SK-N-MC (cell line): ENCODE measurements around the gene FCRL6.

Experiments
- DNase-seq: peaks from one replicate; pipeline ENCODE4 v3.0.0-alpha.2; 2011; ENCODE audit warnings: low read depth, low spot score
- H3K27ac ChIP-seq: fragments of 200-600 bp; sonication (generic); 2 replicates; pipeline ENCODE4 v1.5.1; 2016; ENCODE audit warnings: mixed run types
- H3K36me3 ChIP-seq: fragments of 200-600 bp; sonication (generic); 2 replicates; pipeline ENCODE4 v1.6.1; 2017; ENCODE audit warnings: antibody characterized with exemption, low read length, mixed read lengths; ENCODE audit not compliant: insufficient read depth
- H3K4me3 ChIP-seq: fragments of 200-600 bp; sonication (generic); 2 replicates; pipeline ENCODE4 v1.5.1; 2016
- H3K9ac ChIP-seq: fragments of 200-600 bp; sonication (generic); 2 replicates; pipeline ENCODE4 v1.8.0; 2017; ENCODE audit warnings: mixed run types, mixed read lengths; ENCODE audit not compliant: insufficient read length
- H3K9me3 ChIP-seq: fragments of 200-600 bp; sonication (generic); 2 replicates; pipeline ENCODE4 v1.6.1; 2017; ENCODE audit warnings: low read depth, mild to moderate bottlenecking, antibody characterized with exemption, low read length, moderate library complexity, mixed read lengths
- EZH2 ChIP-seq: fragments of 200-600 bp; sonication (generic); IDR thresholded peaks from one replicate; pipeline ENCODE4 v1.6.1; 2017; ENCODE audit warnings: antibody characterized with exemption
- FOXP2 ChIP-seq: optimal IDR thresholded peaks from 2 replicates; pipeline ENCODE3; 2011; ENCODE audit warnings: mild to moderate bottlenecking, moderate library complexity; ENCODE audit not compliant: insufficient read depth; ENCODE audit errors: extremely low read length, control extremely low read depth
- POLR2AphosphoS5 ChIP-seq: IDR thresholded peaks from 2 replicates; pipeline ENCODE4 v1.6.1; 2012; ENCODE audit warnings: mild to moderate bottlenecking, low read depth, low read length, borderline replicate concordance

The FCRL6 gene

DNA sequence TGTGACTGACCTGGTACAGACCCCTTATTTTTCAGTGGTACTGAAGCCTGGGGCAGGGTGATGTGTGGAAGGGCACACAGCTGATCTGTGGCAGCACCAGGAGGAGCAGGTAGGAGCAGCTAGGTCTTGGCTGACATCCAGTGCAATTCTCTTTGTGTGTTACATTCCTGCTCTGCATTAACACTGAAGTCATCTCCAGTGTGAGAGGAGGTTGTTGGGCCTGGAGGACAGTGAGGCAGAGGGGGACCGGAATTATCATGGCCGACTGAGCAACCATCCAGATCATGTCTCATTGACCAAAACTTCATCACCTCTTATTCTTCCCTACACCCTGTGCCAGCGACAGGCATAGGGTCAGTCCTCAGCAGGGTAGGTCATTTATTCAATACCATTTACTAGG, 26.0 kb downstream of the FCRL6 start:
- Histone ChIP-seq H3K36me3 (no peaks in the 10 kb centered on the region), H3K4me3 (no peak overlapping the region), H3K9ac (no peak overlapping the region), H3K27ac (no peak overlapping the region), H3K9me3 (no peaks in the 10 kb centered on the region)
- DNase-seq = no peak
- TF ChIP-seq POLR2AphosphoS5 = no peak
- no peak for TF ChIP-seq EZH2
- TF ChIP-seq FOXP2 = no peak

DNA sequence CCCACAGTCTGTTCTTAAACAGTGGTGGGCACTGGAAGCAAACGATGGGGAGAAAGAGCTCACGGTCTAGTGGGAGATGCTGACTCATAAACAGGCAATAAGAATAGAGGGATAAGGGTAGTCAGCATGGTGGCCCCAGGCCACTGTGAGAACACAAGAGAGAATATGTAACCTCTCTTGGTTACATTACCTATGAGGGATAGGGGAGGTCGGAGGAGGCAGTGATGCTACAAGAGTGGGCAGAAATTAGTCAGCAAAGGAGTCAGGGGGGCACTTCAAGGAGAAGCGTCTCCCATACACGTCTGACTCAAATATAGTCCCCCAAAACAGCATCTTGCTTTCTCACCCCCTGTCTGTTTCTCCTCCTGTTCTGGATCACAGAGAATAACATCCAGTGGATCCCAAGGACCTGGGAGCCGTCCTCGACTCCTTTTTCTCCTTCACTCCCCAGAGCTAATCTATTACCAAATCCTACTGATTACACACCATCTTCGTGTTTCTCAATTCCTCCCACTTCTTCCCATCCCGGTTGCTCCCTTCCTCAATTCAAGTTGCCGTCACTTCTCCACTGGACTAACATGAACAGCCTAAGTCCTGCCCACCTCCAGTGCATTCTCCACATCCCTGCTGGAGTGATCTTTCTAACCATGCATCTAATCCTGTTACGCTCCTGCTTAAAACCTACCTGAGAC, 26.6 kb downstream of the FCRL6 start:
- no peak for DNase-seq
- Histone ChIP-seq H3K9me3 (no peaks in the 10 kb centered on the region), H3K4me3 (no peak overlapping the region), H3K36me3 (no peaks in the 10 kb centered on the region), H3K9ac (no peak overlapping the region), H3K27ac (no peak overlapping the region)
- no peak for TF ChIP-seq POLR2AphosphoS5
- TF ChIP-seq EZH2 = no peak
- no peak for TF ChIP-seq FOXP2

- Histone ChIP-seq H3K27ac (no peak overlapping the region), H3K9me3 (no peaks in the 10 kb centered on the region), H3K36me3 (no peaks in the 10 kb centered on the region), H3K9ac (no peak overlapping the region), H3K4me3 (no peak overlapping the region)
- no peak for DNase-seq
- TF ChIP-seq EZH2 (no peak), POLR2AphosphoS5 (no peak), FOXP2 (no peak)
Observed at GRCh38 chr1:159829273-159829634, 27.1 kb downstream of the FCRL6 start.

GRCh38 chr1:159829822-159830465, 27.8 kb downstream of the FCRL6 start:
- H3K27ac ChIP-seq = no peak overlapping the region
- no peaks in the 10 kb centered on the region for H3K9me3 ChIP-seq
- H3K36me3 ChIP-seq = no peaks in the 10 kb centered on the region
- no peak overlapping the region for H3K9ac ChIP-seq
- DNase-seq = no peak
- TF ChIP-seq EZH2 (no peak), POLR2AphosphoS5 (no peak), FOXP2 (no peak)
- no peak overlapping the region for H3K4me3 ChIP-seq

DNA sequence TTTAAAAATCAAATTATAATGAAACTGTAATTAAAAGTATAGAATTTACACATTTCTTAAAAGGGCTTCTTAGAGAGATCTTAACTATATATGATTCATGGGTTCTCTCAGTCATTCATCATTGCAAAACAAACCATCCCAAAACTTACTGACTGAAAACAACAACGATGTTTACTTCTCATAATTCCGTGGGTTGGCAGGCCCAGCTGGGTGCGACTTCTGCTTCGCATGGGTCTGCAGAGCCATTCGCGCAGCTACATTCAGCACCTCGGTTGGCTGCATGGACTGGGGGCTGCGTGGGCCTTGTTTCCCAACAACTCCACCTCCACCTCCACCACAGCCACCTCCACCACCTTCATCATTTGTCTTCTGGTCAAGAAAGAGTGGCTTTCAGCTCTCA, 28.6 kb downstream of the FCRL6 start:
- DNase-seq = no peak
- Histone ChIP-seq H3K9me3 (no peaks in the 10 kb centered on the region), H3K4me3 (no peak overlapping the region), H3K9ac (no peak overlapping the region), H3K27ac (no peak overlapping the region), H3K36me3 (no peaks in the 10 kb centered on the region)
- no peak for TF ChIP-seq POLR2AphosphoS5
- no peak for TF ChIP-seq FOXP2
- TF ChIP-seq EZH2 = no peak

DNA sequence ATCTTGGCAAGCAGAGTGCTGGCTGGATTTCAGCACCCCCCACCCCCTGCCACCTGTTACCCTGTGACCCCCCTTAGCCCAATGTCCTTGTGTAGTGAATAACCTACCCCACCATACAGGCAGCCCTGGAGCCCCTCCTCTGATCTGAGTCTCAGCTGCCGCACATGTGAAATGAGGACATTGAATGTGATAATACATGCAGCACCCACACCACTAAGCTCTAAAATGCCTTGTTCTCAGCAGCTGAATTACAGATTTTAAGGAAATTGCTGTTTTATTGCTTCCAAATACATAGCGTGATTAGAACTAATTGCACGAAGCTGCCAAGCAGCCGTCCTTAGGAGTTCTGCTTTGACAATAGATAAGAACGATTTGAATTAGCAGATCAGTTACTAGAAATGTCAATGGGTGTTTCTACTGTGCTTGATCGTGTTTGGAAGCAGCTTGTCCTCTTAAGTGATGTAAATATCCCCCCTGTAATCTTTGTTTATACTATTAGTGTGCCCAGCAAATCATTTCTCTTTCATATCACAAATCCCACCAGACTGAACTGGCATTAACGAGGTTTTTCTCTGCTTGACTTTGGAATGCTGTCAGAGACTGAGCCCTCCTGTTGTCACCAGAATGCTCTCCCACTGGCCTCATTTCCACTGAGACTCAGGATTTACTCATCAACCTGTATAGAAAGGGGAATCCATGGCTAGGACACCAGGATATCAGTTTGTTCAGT, 29.4 kb downstream of the FCRL6 start:
- no peak for TF ChIP-seq FOXP2
- TF ChIP-seq POLR2AphosphoS5 = no peak
- TF ChIP-seq EZH2 = no peak
- Histone ChIP-seq H3K36me3 (no peaks in the 10 kb centered on the region), H3K27ac (no peak overlapping the region), H3K9me3 (no peaks in the 10 kb centered on the region), H3K4me3 (no peak overlapping the region), H3K9ac (no peak overlapping the region)
- DNase-seq = no peak

DNA sequence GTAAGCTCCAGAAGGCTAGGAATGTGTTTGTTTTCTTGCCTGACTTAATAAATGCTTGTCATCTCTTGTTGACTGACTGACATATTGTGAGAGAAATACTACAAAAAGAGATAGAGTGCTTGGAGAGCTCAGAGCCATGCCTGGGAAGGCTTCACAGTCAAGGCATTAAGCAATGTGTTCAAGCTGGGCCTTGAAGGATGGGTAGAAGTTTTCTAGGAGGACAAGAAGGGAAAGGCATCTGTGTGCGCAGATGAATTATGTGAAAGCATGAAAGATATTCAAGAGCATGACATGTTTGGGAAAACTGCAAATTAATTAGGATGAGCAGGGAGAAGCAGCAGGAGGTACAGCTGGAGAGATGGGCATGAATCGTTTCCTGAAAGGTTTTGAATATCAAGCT, 30.1 kb downstream of the FCRL6 start:
- no peak for DNase-seq
- H3K27ac ChIP-seq = no peak overlapping the region
- H3K9me3 ChIP-seq = no peaks in the 10 kb centered on the region
- no peaks in the 10 kb centered on the region for H3K36me3 ChIP-seq
- no peak overlapping the region for H3K9ac ChIP-seq
- no peak overlapping the region for H3K4me3 ChIP-seq
- TF ChIP-seq POLR2AphosphoS5 = no peak
- no peak for TF ChIP-seq EZH2
- no peak for TF ChIP-seq FOXP2

- no peak overlapping the region for H3K27ac ChIP-seq
- H3K9ac ChIP-seq = no peak overlapping the region
- no peak for DNase-seq
- TF ChIP-seq FOXP2 (no peak), EZH2 (no peak), POLR2AphosphoS5 (no peak)
- H3K9me3 ChIP-seq = no peaks in the 10 kb centered on the region
- H3K36me3 ChIP-seq = no peaks in the 10 kb centered on the region
- no peak overlapping the region for H3K4me3 ChIP-seq
Observed at GRCh38 chr1:159835356-159835755, 33.2 kb downstream of the FCRL6 start.

- Histone ChIP-seq H3K9ac (no peak overlapping the region), H3K27ac (no peak overlapping the region), H3K36me3 (no peaks in the 10 kb centered on the region), H3K9me3 (no peaks in the 10 kb centered on the region), H3K4me3 (no peak overlapping the region)
- no peak for DNase-seq
- TF ChIP-seq POLR2AphosphoS5 (no peak), EZH2 (no peak), FOXP2 (no peak)
Observed at GRCh38 chr1:159835862-159836525, 33.8 kb downstream of the FCRL6 start.
